SH-SY5Y (cell line): ENCODE data around the gene TMEM109.

Experiments
- GATA2 ChIP-seq: IDR thresholded peaks from 2 replicates; pipeline ENCODE4 v1.6.1; 2011; ENCODE audit warnings: mild to moderate bottlenecking, low read depth, low read length
- GATA3 ChIP-seq: IDR thresholded peaks from 2 replicates; pipeline ENCODE4 v1.6.1; 2011; ENCODE audit warnings: low read depth, mild to moderate bottlenecking, low read length, moderate library complexity

DNA sequence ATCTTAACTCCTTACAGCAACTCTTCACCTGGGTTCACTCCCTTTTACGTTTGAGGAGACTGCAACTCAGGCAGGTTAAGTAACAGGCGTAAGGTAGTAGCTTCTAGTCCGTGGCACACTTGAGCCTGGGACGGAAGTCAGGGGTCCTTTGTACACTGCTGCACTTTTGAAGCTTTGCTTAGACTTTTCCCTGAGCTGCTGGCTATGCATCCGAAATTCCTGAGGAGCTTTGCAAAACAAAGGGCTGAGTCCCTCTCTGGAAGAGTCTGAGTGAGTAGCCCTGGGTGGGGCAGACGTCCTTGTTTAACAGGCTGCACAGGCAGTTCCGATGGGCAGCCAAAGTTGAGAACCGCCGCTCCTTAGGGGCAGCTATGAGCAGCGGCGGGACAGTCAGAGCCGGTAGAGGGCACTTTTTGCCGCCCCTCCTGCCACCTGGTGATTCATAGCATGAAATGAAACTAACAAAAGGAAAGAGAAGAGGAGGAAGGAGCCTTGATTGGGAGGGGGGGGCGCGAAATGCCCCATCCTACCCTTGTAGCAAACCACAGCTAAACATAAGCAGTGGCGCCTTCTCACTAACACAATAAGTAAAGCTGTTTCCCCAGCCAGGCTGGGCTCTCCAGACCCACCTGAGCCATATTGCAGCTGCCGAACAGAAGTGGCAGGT lies 1.4 kb downstream of the TMEM109 start:
- TF ChIP-seq GATA2 (no peak), GATA3 (no peak)
